GM19324 (cell line): Measurements from ENCODE around the gene C2orf92.

ENCODE experiments used
- ATAC-seq: cut with Tn5 transposase; IDR thresholded peaks from one replicate; pipeline ENCODE4 v1.9.1; 2021; ENCODE audit warnings: mild to moderate bottlenecking, moderate library complexity; ENCODE audit not compliant: unreplicated experiment, low FRiP score

C2orf92 gene

DNA sequence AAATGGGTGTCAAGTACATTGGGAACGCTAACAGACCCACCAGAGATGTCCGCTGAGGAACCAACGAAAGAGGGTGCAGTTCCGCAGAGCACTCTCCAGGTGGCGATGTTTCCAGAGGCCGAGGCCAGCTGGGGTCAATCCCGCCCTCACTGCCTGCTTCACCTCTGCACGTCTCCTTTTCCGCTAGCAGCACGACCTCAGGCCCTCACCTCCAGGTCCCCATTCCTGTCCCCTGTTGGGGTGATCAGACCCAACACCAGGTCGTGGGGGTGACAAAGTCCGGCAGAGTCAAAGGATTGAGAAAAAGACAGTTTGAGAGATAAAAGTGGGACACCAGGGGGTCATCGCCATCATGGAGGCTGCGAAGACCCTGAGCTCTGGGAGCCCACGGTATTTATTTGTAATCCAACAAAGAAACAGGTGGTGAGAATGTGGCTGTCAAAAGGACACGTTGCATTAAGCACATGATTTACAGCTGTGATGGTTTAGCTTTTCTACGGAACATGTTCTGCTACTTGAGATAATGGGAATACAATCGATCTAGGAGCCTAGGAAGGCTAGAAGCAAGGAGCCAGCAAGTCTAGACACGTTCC, 71.2 kb downstream of the C2orf92 start:
- ATAC-seq = no peak

DNA sequence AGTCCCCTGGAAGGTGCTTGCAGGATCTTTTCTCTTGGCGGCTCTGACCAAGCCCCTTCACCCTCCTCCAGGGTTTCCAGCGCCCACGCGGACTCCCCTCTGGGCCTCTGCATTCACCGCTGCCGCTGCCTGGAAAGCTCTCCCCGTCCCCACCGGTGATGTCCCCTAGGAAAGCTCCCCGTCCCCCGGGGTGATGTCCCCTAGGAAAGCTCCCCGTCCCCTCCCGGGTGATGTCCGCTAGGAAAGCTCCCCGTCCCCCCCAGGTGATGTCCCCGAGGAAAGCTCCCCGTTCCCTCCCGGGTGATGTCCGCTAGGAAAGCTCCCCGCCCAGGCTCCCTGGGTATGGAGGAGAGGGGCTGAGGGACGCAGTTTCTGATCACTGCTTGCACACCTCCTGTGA, 71.7 kb downstream of the C2orf92 start:
- ATAC-seq = no peak

GRCh38 chr2:97741686-97742085, 72.2 kb downstream of the C2orf92 start:
- no peak for ATAC-seq

GRCh38 chr2:97742381-97742847, 72.9 kb downstream of the C2orf92 start:
- ATAC-seq = no peak

GRCh38 chr2:97743913-97744312, 74.4 kb downstream of the C2orf92 start:
- no peak for ATAC-seq

DNA sequence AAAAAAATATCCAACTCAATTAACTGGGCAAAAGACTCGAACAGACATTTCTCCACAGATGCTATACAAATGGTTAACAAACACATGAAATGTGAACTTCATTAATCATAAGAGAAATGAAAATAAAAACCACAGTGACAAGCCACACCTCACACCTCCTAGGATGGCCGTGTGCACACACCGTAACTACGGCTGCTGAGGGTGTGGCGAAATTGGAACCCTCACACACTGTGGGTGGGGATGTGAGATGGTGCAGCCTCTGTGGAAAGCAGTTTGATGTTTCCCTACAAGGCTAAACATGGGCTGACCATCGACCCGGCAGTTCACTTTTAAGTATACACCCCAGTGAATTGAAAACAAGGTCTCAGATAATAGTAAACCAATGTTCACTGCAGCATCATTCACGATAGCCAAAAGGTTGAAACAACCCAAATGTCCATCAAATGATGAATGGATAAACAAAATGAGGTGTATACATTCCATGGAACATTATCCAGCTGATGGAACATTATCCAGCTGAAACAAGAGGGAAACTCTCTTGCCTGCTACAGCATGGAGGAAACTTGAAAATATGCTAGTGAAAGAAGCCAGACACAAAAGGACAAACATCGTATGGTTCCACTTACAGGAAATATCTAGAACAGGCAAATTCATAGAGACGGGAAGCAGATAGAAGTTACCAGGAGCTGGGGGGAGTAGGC, 76.1 kb downstream of the C2orf92 start:
- ATAC-seq = no peak

GRCh38 chr2:97747285-97747684, 77.8 kb downstream of the C2orf92 start:
- no peak for ATAC-seq

DNA sequence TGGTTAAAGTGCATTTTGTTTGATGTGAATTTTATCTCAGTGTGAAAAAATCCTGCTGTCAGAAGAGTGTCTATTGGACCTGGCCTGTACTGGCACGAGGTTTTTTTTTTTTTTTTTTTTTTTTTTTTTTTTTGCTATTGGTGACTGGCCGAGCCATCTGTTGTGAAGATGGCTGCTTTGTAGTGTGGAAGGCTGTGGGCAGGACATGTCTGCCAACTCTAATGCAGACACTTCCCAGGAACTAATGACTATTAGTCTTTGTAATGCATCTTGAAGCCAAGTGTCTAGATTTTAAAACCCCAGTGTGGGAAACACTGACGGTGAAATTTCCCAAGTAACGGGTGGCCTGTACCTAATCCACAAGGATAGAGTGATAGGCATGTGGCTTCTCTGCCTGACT, 78.2 kb downstream of the C2orf92 start:
- ATAC-seq = no peak

GRCh38 chr2:97749581-97749980, 80.1 kb downstream of the C2orf92 start:
- ATAC-seq = no peak

- ATAC-seq = no peak
Measured at GRCh38 chr2:97750017-97750416, 80.5 kb downstream of the C2orf92 start.

DNA sequence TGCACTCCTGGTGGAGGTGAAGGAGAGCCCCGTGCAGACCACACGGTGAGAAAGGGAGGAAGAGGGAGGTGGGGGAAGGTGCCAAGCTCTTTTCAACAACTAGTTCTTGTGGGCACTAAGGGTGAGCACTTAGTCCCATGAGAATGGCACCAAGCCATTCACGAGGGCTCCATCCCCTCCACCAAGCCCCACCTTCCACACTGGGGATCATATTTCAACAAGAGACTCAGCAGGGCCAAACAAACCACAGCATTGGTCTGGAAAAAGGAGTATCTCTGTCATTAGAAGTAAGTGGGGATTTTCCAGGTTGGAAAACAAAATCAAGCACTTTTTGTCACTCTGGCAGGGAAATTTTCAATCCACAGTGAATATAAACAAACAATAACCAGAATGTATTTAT, 82.2 kb downstream of the C2orf92 start:
- no peak for ATAC-seq
